DMS 273 (cell line): ENCODE data around the gene SLC34A2.

Experiments used
- DNase-seq: peaks from one replicate; lab custom pipeline; 2025; ENCODE audit not compliant: unreplicated experiment; lab: John Stamatoyannopoulos, UW

Gene SLC34A2

GRCh38 chr4:25723409-25723808 lies 67.8 kb downstream of the SLC34A2 start:
- no peak for DNase-seq

- DNase-seq = no peak
Measured at GRCh38 chr4:25725870-25726269, 70.2 kb downstream of the SLC34A2 start.

GRCh38 chr4:25727711-25728493 lies 72.3 kb downstream of the SLC34A2 start:
- no peak for DNase-seq
